ENCODE data around the gene MEF2D. TPM values are rescaled to one million over a fixed set of nuclear protein-coding genes. Genes with fewer than 3 reads are reported as not detected.
A peak's percentile ranks its signal among the peaks of the same experiment; 100 is the strongest.

Gene MEF2D
- total RNA-seq, 1 experiment from 2014 or later = 17.3 TPM

- DNase-seq (peak; percentile 18), ATAC-seq (no peak)
- no peak overlapping the region for H3K27ac ChIP-seq (ENCODE audit: low read length)
- H2AFZ ChIP-seq (ENCODE audit: low read length) = no peak overlapping the region
- H3K36me3 ChIP-seq (ENCODE audit: low read depth, low read length) = no peaks in the 10 kb centered on the region
- H3K9ac ChIP-seq (ENCODE audit: low read length) = no peak overlapping the region
- H3K4me1 ChIP-seq (ENCODE audit: insufficient read depth, low read length) = no peaks in the 10 kb centered on the region
- no peaks in the 10 kb centered on the region for H3F3A ChIP-seq (ENCODE audit: low read length, unreplicated experiment)
- TF ChIP-seq EZH2phosphoT487 (IDR thresholded peaks at IDR 0.05; ENCODE audit: borderline replicate concordance, low read length) (no peak), EZH2 (IDR thresholded peaks at IDR 0.05; ENCODE audit: low read length, unreplicated experiment) (no peak), CTCF (conservative IDR thresholded peaks at IDR 0.05; ENCODE audit: low read depth, low read length) (no peak)
- H3K9me2 ChIP-seq (replicated peaks; ENCODE audit: low read length) = no peaks in the 10 kb centered on the region
- no peak overlapping the region for H3K4me2 ChIP-seq (ENCODE audit: low read length)
- H3K79me2 ChIP-seq (ENCODE audit: low read length) = no peaks in the 10 kb centered on the region
- no peak overlapping the region for H3K4me3 ChIP-seq (ENCODE audit: low read length)
- POLR2A ChIA-PET (ENCODE audit: unreplicated experiment) = interaction anchor here (0.6 kb wide), 1 partner anchor 42 kb away, joined by 7 read pairs; no protein-coding TSS in a partner anchor
- H3K9me3 ChIP-seq (ENCODE audit: low read length) = no peaks in the 10 kb centered on the region
- CTCF ChIA-PET = interaction anchor here (0.7 kb wide), 1 partner anchor 117 kb away, joined by 3 read pairs; no protein-coding TSS in a partner anchor
- intact Hi-C loops (cut with micrococcal nuclease) = no loop called here
- no peaks in the 10 kb centered on the region for H4K20me1 ChIP-seq (ENCODE audit: low read length)
- peaks cover 26% of the 10 kb centered on the region for H3K27me3 ChIP-seq (ENCODE audit: low read length)
- BruUV-seq (replicated peaks) = no TSS peak
Measured at GRCh38 chr1:156414461-156415064, 86.0 kb downstream of the MEF2D start.

Small RNAs within 50 kb of the gene (microRNA-seq; reads per million reads assigned to microRNA genes)
- not detected for gene MIR9-1 (ENCODE audit: unreplicated experiment)

Other genes starting within 250 kb of the MEF2D start
- gene SMG5, start 217.9 kb downstream of the MEF2D start, total RNA-seq (2014; rRNA removed) = 126 and 130 TPM in 2 replicates
- 8.1 and 11.2 TPM in 2 replicates for gene TMEM79, start 216.4 kb downstream of the MEF2D start, total RNA-seq (2014; rRNA removed)
- gene GLMP, start 205.1 kb downstream of the MEF2D start, total RNA-seq (2014; rRNA removed) = 49.8 and 52.2 TPM in 2 replicates
- gene VHLL, start 201.5 kb downstream of the MEF2D start, total RNA-seq (2014; rRNA removed) = 1.1 TPM in 1 of 2 replicates, not detected in the other
- 666 and 692 TPM in 2 replicates for gene CCT3, start 162.5 kb downstream of the MEF2D start, total RNA-seq (2014; rRNA removed)
- 0.51 and 1.3 TPM in 2 replicates for gene TSACC, start 162.2 kb downstream of the MEF2D start, total RNA-seq (2014; rRNA removed)
- gene RHBG, start 131.6 kb downstream of the MEF2D start, total RNA-seq (2014; rRNA removed) = 0.26 TPM in 1 of 2 replicates, not detected in the other
- gene IQGAP3, start 71.8 kb upstream of the MEF2D start, total RNA-seq (2014; rRNA removed) = 54.3 and 77.3 TPM in 2 replicates
- not detected in 2 replicates for gene TTC24, start 78.9 kb upstream of the MEF2D start, total RNA-seq (2014; rRNA removed)
- 237 and 261 TPM in 2 replicates for gene NAXE, start 91.0 kb upstream of the MEF2D start, total RNA-seq (2014; rRNA removed)
- gene GPATCH4, start 100.7 kb upstream of the MEF2D start, total RNA-seq (2014; rRNA removed) = 37.3 and 73.7 TPM in 2 replicates
- 1.1 TPM in 1 of 2 replicates, not detected in the other for gene HAPLN2, start 118.6 kb upstream of the MEF2D start, total RNA-seq (2014; rRNA removed)
- gene BCAN, start 141.3 kb upstream of the MEF2D start, total RNA-seq (2014; rRNA removed) = not detected in 2 replicates
- gene NES, start 176.6 kb upstream of the MEF2D start, total RNA-seq (2014; rRNA removed) = 58.2 and 70.0 TPM in 2 replicates
- gene CRABP2, start 204.8 kb upstream of the MEF2D start, total RNA-seq (2014; rRNA removed) = 120 and 150 TPM in 2 replicates
- 10.4 and 14.6 TPM in 2 replicates for gene METTL25B, start 227.7 kb upstream of the MEF2D start, total RNA-seq (2014; rRNA removed)
- 39.2 and 51.7 TPM in 2 replicates for gene ISG20L2, start 228.0 kb upstream of the MEF2D start, total RNA-seq (2014; rRNA removed)
- gene MRPL24, start 240.3 kb upstream of the MEF2D start, total RNA-seq (2014; rRNA removed) = 232 and 275 TPM in 2 replicates